ENCODE data around the gene CNIH3. TPM values are rescaled to one million over a fixed set of nuclear protein-coding genes. Genes with fewer than 3 reads are reported as not detected.
"Not testable (repeated sequence)": the region's sequence is repeated elsewhere in the genome, so short reads cannot be mapped to it uniquely, and the experiment has no call there.

Gene CNIH3
- total RNA-seq, 3 donors from 2014 or later (not counting 1 experiment from before 2014, with no cell fraction given), result 2.8 to 5.4 (median 5.0) TPM

DNA sequence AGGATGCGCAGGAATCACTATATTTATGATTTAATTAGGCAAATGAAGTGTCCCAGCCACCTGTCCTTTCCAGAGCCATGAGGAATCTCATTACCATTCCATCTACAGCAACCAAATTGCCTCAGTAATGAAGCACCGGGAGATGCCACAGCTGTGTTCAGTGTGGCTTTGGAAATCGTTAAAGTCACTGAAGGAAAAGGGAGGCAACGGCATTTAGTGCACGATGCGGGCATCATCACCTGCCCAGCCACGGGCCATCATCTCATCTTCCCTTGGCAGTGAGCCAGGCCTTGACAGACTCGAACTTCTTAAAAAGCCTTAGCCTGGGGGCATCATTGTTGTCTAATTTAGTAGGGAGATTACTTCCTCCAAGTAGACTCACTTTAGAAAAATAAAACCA, 67.8 kb downstream of the CNIH3 start:
- Histone ChIP-seq H3K27me3 (ENCODE audit: control insufficient read depth, insufficient read depth, low read length) (no peaks in the 10 kb centered on the region), H3K9me3 (ENCODE audit: control insufficient read depth, insufficient read depth, low read length) (no peaks in the 10 kb centered on the region), H3K4me3 (ENCODE audit: low read length) (no peak overlapping the region), H3K4me1 (ENCODE audit: control insufficient read depth, insufficient read depth, low read length) (no peaks in the 10 kb centered on the region), H3K36me3 (ENCODE audit: control insufficient read depth, insufficient read depth, low read length) (no peaks in the 10 kb centered on the region), H3K27ac (ENCODE audit: low read length) (no peak overlapping the region)
- 92% methylated on average over 7 of the region's 8 CpGs for whole genome bisulfite sequencing (ENCODE audit: insufficient coverage)
- no peak for DNase-seq
- Mint-ChIP-seq H3K4me3 (no peak overlapping the region), H3K4me1 (no peaks in the 10 kb centered on the region), H3K27ac (no peak overlapping the region), H3K27me3 (ENCODE audit: low read depth in 2 of 2) (peaks cover 0 to 2% of the 10 kb centered on the region in 2 donors), H3K36me3 (no peaks in the 10 kb centered on the region), H3K9me3 (no peaks in the 10 kb centered on the region)
- ATAC-seq, result no peak
- TF ChIP-seq, protein P1, sequence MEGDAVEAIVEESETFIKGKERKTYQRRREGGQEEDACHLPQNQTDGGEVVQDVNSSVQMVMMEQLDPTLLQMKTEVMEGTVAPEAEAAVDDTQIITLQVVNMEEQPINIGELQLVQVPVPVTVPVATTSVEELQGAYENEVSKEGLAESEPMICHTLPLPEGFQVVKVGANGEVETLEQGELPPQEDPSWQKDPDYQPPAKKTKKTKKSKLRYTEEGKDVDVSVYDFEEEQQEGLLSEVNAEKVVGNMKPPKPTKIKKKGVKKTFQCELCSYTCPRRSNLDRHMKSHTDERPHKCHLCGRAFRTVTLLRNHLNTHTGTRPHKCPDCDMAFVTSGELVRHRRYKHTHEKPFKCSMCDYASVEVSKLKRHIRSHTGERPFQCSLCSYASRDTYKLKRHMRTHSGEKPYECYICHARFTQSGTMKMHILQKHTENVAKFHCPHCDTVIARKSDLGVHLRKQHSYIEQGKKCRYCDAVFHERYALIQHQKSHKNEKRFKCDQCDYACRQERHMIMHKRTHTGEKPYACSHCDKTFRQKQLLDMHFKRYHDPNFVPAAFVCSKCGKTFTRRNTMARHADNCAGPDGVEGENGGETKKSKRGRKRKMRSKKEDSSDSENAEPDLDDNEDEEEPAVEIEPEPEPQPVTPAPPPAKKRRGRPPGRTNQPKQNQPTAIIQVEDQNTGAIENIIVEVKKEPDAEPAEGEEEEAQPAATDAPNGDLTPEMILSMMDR (IDR thresholded peaks at IDR 0.05), result no peak
- intact Hi-C loops (cut with micrococcal nuclease), result no loop called here

DNA sequence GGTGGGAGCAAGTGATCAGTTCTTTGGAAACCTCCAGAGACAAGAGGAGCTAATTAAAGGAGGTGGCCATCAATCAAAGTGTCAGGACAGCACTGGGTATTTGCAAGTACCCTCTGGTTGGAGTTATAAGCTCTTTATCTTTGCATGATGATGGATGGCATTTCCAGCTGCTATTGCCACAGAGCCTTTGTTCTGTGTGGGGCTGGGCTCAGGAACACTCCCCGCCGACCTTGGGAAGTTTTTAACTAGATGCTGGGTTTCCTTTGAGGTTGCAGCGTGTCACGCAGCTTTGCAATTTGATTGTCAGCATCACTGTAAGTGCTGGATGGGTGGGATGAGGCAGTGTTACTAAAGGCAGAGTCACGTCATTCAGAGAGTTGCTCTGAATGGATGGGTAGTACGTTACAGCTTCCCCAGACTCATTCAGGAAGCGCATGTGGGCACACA, 68.9 kb downstream of the CNIH3 start:
- no peak for ATAC-seq
- no peak overlapping the region for H3K27ac ChIP-seq (ENCODE audit: low read length)
- WGBS (ENCODE audit: insufficient coverage), result 43% methylated on average over 7 of the region's 7 CpGs

DNA sequence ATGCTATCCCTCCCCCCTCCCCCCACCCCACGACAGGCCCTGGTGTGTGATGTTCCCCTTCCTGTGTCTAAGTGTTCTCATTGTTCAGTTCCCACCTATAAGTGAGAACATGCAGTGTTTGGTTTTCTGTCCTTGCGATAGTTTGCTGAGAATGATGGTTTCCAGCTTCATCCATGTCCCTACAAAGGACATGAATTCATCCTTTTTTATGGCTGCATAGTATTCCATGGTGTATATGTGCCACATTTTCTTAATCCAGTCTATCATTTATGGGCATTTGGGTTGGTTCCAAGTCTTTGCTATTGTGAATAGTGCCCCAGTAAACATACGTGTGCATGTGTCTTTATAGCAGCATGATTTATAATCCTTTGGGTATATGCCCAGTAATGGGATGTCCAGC, 70.0 kb downstream of the CNIH3 start:
- H3K4me1 ChIP-seq (ENCODE audit: control insufficient read depth, insufficient read depth, low read length); H3K4me3 ChIP-seq (ENCODE audit: low read length); H3K27ac Mint-ChIP-seq; H3K9me3 ChIP-seq (ENCODE audit: control insufficient read depth, insufficient read depth, low read length); H3K36me3 ChIP-seq (ENCODE audit: control insufficient read depth, insufficient read depth, low read length); H3K4me3 Mint-ChIP-seq; H3K9me3 Mint-ChIP-seq; H3K36me3 Mint-ChIP-seq; ATAC-seq; DNase-seq; H3K4me1 Mint-ChIP-seq; H3K27me3 ChIP-seq (ENCODE audit: control insufficient read depth, insufficient read depth, low read length); H3K27me3 Mint-ChIP-seq (ENCODE audit: low read depth in 2 of 2); intact Hi-C loops (cut with micrococcal nuclease); H3K27ac ChIP-seq (ENCODE audit: low read length): not testable (repeated sequence)
- 100% methylated on average over 1 of the region's 3 CpGs for WGBS (ENCODE audit: insufficient coverage)

More for the DNA sequence above, 68.9 kb downstream of the CNIH3 start:
- Mint-ChIP-seq H3K36me3 (no peaks in the 10 kb centered on the region), H3K4me1 (no peaks in the 10 kb centered on the region), H3K27me3 (ENCODE audit: low read depth in 2 of 2) (peaks cover 0 to 2% of the 10 kb centered on the region in 2 donors), H3K27ac (no peak overlapping the region), H3K9me3 (no peaks in the 10 kb centered on the region), H3K4me3 (no peak overlapping the region)
- TF ChIP-seq, protein P1 (IDR thresholded peaks at IDR 0.05), result no peak
- no peak for DNase-seq
- Histone ChIP-seq H3K4me3 (ENCODE audit: low read length) (no peak overlapping the region), H3K36me3 (ENCODE audit: control insufficient read depth, insufficient read depth, low read length) (no peaks in the 10 kb centered on the region), H3K4me1 (ENCODE audit: control insufficient read depth, insufficient read depth, low read length) (no peaks in the 10 kb centered on the region), H3K9me3 (ENCODE audit: control insufficient read depth, insufficient read depth, low read length) (no peaks in the 10 kb centered on the region), H3K27me3 (ENCODE audit: control insufficient read depth, insufficient read depth, low read length) (no peaks in the 10 kb centered on the region)
- intact Hi-C loops (cut with micrococcal nuclease), result no loop called here

DNA sequence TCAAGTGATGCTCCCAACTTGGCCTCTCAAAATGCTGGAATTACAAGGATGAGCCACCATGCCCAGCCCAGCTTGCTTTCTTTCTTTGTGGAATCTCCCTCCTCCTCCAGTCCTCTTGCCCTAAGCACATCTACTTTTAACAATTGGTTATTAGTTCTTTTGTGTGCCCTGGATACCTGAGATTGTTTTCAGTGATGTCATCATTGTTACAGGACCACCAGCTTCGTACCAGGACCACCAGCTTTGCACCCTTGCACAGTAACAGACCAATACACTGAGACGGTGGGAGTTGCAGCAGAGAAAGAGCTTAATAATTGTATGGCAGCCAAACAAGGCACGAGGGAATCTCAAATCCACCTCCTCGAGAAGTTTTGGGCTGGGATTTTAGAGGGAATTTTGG, 71.3 kb downstream of the CNIH3 start:
- Mint-ChIP-seq H3K36me3 (no peaks in the 10 kb centered on the region), H3K4me1 (no peaks in the 10 kb centered on the region), H3K4me3 (no peak overlapping the region), H3K27me3 (ENCODE audit: low read depth in 2 of 2) (no peaks in the 10 kb centered on the region), H3K27ac (no peak overlapping the region), H3K9me3 (no peaks in the 10 kb centered on the region)
- no peak overlapping the region for H3K27ac ChIP-seq (ENCODE audit: low read length)
- no peaks in the 10 kb centered on the region for H3K9me3 ChIP-seq (ENCODE audit: control insufficient read depth, insufficient read depth, low read length)
- DNase-seq (no peak), ATAC-seq (no peak)
- no peak overlapping the region for H3K4me3 ChIP-seq (ENCODE audit: low read length)
- H3K36me3 ChIP-seq (ENCODE audit: control insufficient read depth, insufficient read depth, low read length), result no peaks in the 10 kb centered on the region
- no peaks in the 10 kb centered on the region for H3K27me3 ChIP-seq (ENCODE audit: control insufficient read depth, insufficient read depth, low read length)
- 77% methylated on average over 4 of the region's 4 CpGs for WGBS (ENCODE audit: insufficient coverage)
- no peaks in the 10 kb centered on the region for H3K4me1 ChIP-seq (ENCODE audit: control insufficient read depth, insufficient read depth, low read length)
- TF ChIP-seq, protein P1 (IDR thresholded peaks at IDR 0.05), result no peak
- intact Hi-C loops (cut with micrococcal nuclease), result no loop called here
